RPMI8226 (cell line): ENCODE data around the gene PLSCR5.

ENCODE experiments used
- DNase-seq: peaks from one replicate; pipeline ENCODE4 v3.0.0-alpha.2; 2015

PLSCR5 gene

DNA sequence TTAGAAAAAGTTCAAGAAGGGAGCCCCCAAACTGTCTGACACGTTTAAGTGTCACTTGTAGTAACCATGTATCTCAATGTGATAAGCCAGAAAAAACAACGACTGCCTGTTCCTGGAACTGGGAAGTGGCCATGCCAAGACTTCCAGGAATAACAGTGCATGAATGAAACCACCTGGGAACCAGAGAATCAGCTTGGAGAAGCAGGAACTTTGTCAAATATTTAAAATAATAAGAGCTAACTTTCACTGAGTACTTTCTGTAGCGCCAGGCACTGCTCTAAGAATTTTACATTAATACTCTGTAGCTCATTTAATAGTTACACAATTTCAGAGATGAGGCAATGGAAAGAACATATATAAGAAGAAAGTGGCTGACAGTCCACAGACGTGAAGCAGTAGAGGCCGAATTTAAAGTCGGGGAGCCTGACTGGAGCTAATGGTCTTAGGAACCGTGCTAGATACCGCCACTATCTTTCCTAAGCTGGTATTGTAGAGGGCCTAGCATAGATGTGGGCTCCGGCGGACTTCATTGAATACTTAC lies 61.6 kb downstream of the PLSCR5 start:
- no peak for DNase-seq

DNA sequence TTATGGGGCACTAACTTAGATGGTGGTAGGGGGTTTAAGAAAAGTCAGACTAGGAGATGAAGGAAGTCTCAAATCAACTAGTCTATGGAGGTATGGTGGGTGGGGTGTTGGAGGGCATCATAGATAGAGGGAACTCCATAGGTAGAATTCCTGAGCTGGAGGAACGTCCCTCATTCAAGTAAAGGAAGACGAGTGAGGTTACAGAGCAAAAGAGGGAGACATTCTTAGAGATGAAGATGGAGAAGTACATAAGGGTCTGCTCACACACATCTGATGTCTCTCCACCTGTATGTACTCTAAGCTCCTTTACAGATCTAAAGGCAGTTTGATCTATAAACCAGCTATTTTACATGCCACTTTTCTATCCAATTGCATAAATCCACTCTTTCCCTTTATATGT lies 62.2 kb downstream of the PLSCR5 start:
- DNase-seq = no peak

DNA sequence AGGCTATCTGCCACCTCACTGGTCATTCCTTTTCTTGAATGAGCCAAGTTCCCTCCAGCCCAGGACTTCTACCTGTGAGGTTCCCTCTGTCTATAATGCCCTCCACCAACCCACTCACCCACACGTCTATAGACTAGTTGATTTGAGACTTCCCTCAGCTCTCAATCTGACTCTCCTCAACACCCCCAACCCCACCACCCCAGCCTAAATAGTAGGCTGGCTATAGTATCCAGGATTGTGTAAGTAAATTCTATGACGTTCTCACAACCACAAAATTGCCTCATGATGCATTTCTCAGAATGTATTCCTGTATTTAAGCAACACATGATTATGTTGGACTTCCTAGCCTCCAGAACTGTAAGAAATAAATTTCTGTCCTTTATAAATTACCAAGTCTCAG lies 63.0 kb downstream of the PLSCR5 start:
- no peak for DNase-seq

DNA sequence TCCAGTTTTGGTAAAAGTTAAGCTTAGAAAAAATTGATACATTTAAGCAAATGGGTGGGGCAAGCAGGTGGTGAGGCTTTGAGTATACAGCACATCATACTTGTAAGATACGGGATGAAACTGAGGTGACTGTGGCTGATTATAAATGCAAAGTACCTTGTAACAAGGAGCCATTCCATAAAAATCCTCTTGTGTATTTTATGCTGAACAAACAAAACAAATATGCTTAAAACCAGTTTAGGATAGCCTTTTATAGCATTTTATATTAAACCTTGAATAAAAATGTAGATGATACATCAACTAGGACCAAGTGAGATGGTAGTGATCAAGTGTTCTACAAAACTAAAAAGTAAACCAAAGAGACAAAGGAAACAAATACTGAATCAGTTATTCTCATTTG lies 64.2 kb downstream of the PLSCR5 start:
- DNase-seq = no peak

DNA sequence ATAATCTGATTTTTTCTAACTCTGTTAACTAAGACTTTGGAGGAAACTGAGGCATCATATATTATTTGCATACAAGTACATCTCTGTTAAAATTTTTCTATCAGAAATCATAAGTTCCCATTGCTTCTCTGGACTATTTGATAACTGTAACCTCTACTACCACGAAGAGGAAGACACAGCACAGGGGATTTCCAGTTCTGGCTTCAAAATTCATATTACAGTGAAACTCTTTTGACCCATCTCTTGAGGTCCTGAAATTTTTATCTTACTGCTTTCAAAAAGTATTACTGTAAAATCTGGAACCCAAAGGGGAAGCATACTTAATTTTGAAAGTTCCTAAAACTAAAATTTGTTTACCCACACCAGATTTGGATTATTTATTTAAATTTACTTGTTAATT lies 64.9 kb downstream of the PLSCR5 start:
- DNase-seq = no peak

DNA sequence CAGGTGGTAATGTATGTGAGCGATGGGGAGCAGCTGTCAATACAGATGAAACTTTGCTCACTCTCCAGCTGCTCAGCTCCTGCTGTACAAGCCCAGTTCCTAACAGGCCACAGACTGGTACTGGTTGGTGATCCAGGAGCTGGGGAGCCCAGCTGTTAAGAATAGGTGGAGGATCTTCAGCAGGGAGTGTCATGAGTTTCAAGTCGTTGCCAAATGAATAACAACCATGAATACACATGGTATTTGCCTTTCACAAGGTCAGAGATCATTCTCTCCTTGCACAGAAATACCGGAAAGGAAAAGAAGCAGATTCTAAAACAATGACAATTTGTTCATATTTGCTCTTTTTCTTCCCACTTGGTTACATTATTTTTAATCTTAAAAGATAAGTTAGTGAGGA lies 65.8 kb downstream of the PLSCR5 start:
- no peak for DNase-seq

DNA sequence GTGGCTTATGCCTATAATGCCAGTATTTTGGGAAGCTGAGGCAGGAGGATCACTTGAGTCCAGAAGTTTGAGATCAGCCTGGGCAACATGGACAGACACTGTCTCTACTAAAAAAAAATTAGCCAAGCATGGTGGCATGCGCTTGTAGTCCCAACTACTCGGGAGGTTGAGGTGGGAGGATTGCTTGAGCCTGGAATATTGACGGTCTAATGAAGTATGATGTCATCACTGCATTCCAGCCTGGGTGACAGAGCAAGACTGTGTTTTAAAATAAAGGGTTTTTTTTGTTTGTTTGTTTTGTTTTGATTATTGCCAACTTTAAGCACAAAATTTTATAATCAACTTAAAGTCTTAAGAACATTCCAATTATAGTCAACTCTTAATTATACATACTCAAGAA lies 67.5 kb downstream of the PLSCR5 start:
- DNase-seq = no peak

DNA sequence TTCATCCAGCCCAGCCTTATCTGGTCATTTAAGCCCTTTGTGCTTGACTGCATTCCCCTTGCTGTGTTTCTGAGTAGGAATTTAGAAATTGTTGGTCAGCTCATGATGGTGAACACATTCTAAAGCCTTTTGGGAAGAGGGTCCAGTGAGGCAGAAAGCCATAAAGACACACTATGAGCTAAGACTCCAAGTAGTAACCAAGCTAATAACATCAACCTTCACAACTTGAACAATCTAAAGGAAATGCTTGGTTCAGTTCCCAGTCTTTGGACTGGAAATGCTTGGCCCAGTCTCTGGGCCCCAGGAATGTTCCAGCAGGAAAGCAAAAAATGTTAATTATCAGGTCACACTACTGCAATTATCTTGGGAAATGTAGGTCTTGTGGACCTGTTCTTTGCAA lies 68.5 kb downstream of the PLSCR5 start:
- no peak for DNase-seq
